ENCODE data around the gene SLC18B1.

DNA sequence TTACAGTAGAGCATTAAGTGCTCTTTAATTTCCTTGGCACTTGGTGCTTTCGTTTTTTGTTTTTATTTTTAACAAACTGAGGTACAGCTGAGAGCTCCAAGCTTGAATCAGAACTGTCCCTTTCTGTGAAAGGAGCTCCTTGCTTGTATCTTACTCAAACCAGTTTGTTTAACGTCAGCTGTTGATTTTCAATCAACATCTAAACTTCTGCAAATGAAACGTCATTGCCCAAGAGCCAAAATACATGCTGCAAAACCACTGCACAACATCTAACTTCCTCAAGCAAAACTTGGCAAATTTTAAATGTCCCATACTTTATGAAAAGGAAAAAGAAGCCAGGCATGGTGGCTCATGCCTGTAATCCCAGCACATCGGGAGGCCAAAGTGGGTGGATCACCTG is 55.9 kb downstream of the SLC18B1 start:
- TF ChIP-seq, protein P1, sequence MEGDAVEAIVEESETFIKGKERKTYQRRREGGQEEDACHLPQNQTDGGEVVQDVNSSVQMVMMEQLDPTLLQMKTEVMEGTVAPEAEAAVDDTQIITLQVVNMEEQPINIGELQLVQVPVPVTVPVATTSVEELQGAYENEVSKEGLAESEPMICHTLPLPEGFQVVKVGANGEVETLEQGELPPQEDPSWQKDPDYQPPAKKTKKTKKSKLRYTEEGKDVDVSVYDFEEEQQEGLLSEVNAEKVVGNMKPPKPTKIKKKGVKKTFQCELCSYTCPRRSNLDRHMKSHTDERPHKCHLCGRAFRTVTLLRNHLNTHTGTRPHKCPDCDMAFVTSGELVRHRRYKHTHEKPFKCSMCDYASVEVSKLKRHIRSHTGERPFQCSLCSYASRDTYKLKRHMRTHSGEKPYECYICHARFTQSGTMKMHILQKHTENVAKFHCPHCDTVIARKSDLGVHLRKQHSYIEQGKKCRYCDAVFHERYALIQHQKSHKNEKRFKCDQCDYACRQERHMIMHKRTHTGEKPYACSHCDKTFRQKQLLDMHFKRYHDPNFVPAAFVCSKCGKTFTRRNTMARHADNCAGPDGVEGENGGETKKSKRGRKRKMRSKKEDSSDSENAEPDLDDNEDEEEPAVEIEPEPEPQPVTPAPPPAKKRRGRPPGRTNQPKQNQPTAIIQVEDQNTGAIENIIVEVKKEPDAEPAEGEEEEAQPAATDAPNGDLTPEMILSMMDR (conservative IDR thresholded peaks at IDR 0.05; ENCODE audit: low read length), result no peak
- no peak for TF ChIP-seq EZH2phosphoT487 (IDR thresholded peaks at IDR 0.05; ENCODE audit: borderline replicate concordance, low read depth, low read length)
